ENCODE measurements around the gene PAGE2. TPM values are rescaled to one million over a fixed set of nuclear protein-coding genes. Genes with fewer than 3 reads are reported as not detected.
A peak's percentile ranks its signal among the peaks of the same experiment; 100 is the strongest.
"Not testable (repeated sequence)": the region's sequence is repeated elsewhere in the genome, so short reads cannot be mapped to it uniquely, and the experiment has no call there.

The PAGE2 gene
- total RNA-seq, 1 experiment from 2014 or later = not detected

DNA sequence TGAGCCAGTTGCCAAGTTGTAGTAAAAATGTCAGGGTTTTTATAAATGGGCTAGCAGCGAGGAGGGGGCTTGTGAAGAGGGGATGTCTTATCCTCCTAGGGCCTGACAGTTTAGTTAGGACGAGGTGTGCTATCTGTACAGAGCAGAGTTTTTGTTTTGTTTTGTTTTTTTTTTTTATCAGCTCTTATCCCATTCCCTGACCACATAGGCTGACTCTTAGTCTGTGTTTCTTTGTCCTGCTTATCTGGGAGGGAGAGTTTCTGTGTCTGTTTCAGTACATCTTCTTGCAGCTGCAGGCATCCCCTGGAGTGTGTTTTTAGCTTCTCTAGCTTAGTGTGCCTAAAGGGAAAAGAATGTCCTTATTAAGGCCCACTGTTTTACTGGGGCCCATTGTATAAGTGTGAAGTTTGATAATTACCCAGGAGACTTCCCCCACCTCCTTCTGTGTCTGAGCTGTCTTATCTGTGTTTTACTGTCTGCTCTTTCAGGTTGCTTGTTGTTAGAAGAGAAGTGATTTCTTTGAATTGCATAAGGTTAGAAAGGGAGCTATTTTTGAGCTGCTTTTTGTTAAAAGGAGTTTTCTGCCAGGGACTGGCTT, 32.0 kb downstream of the PAGE2 start:
- DNase-seq (ENCODE audit: low read depth) = no peak

- no peak for DNase-seq (ENCODE audit: low read depth)
Measured at GRCh38 chrX:55123900-55124299, 35.1 kb downstream of the PAGE2 start.

- peak; percentile 27 for DNase-seq (ENCODE audit: low read depth)
Measured at GRCh38 chrX:55127692-55128091, 38.9 kb downstream of the PAGE2 start.

GRCh38 chrX:55129361-55129760, 40.5 kb downstream of the PAGE2 start:
- no peak for DNase-seq (ENCODE audit: low read depth)

GRCh38 chrX:55130481-55130880, 41.7 kb downstream of the PAGE2 start:
- DNase-seq (ENCODE audit: low read depth) = no peak

- DNase-seq (ENCODE audit: low read depth) = no peak
Measured at GRCh38 chrX:55132416-55132815, 43.6 kb downstream of the PAGE2 start.

DNA sequence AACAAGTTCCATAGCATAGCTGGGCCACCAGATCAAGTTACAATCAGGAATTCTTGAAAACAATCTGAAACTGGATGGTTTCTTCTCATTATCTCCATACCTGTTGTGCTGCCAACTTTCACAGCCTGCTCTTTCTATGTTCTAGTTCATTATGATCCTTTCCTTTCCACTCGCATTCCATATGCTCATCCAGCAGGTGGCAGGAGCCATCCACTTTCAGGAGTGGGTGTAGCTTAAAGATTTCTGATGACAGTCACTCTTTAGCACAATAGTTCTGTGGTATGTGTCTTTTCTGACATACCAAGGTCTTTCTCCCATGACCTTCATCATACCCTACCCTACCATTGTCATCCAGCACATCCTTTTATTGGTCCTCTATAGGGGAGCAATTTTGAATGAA, 46.4 kb downstream of the PAGE2 start:
- peak; percentile 3 for DNase-seq (ENCODE audit: low read depth)

DNA sequence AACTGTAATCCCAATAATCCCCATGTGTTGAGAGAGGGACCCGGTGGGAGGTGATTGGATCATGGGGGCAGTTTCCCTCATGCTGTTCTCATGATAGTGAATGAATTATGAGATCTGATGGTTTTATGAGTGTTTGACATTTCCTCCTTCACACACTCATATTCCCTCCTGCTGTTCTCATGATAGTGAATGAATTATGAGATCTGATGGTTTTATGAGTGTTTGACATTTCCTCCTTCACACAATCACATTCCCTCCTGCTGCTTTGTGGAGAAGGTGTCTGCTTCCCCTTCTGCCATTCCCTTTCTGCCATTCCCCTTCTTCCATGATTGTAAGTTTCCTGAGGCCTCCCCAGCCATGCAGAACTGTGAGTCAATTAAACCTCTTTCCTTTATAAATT, 52.0 kb downstream of the PAGE2 start:
- DNase-seq (ENCODE audit: low read depth) = not testable (repeated sequence)

Other genes starting within 250 kb of the PAGE2 start
- 4.6 and 7.4 TPM in 2 replicates for gene TRO, start 168.2 kb upstream of the PAGE2 start, total RNA-seq (2014; rRNA removed; shearing (Covaris generic))
- 0.16 TPM in 1 of 2 replicates, not detected in the other for gene PFKFB1, start 94.8 kb upstream of the PAGE2 start, total RNA-seq (2014; rRNA removed; shearing (Covaris generic))
- gene APEX2, start 88.7 kb upstream of the PAGE2 start, total RNA-seq (2014; rRNA removed; shearing (Covaris generic)) = 25.2 and 31.5 TPM in 2 replicates
- not detected in 2 replicates for gene ALAS2, start 58.0 kb upstream of the PAGE2 start, total RNA-seq (2014; rRNA removed; shearing (Covaris generic))
- gene PAGE2B, start 14.0 kb upstream of the PAGE2 start, total RNA-seq (2014; rRNA removed; shearing (Covaris generic)) = 0.37 TPM in 1 of 2 replicates, not detected in the other
- 254 and 341 TPM in 2 replicates for gene PAGE5, start 131.3 kb downstream of the PAGE2 start, total RNA-seq (2014; rRNA removed; shearing (Covaris generic))
- gene PAGE3, start 175.9 kb downstream of the PAGE2 start, total RNA-seq (2014; rRNA removed; shearing (Covaris generic)) = not detected in 2 replicates